Hepatocyte (in vitro differentiated cells): ENCODE measurements around the gene ODC1. TPM values are rescaled to one million over a fixed set of nuclear protein-coding genes. Genes with fewer than 3 reads are reported as not detected.

Experiments used
- DNase-seq: peaks from one replicate; pipeline ENCODE4 v3.0.0-alpha.2; 2016; ENCODE audit warnings: low spot score
- H2AFZ ChIP-seq: fragments of 200-600 bp; sonication (generic); 2 replicates; pipeline ENCODE4 v1.6.0; 2016; ENCODE audit warnings: antibody characterized with exemption, mild to moderate bottlenecking
- H3K27ac ChIP-seq: fragments of 200-600 bp; sonication (generic); 2 replicates; pipeline ENCODE4 v1.5.1; 2016; ENCODE audit warnings: mild to moderate bottlenecking
- H3K27me3 ChIP-seq: fragments of 200-600 bp; sonication (generic); 2 replicates; pipeline ENCODE4 v1.6.1; 2016
- H3K36me3 ChIP-seq: fragments of 200-600 bp; sonication (generic); replicated peaks from 2 replicates; pipeline ENCODE4 v1.5.1; 2016; ENCODE audit warnings: low read depth; ENCODE audit not compliant: insufficient read depth
- H3K4me1 ChIP-seq: fragments of 200-600 bp; sonication (generic); 2 replicates; pipeline ENCODE4 v1.5.1; 2016; ENCODE audit warnings: mild to moderate bottlenecking, moderate library complexity; ENCODE audit not compliant: insufficient read depth
- H3K4me2 ChIP-seq: fragments of 200-600 bp; sonication (generic); 2 replicates; pipeline ENCODE4 v1.6.0; 2016
- H3K4me3 ChIP-seq: fragments of 200-600 bp; sonication (generic); 2 replicates; pipeline ENCODE4 v1.5.1; 2016; ENCODE audit warnings: mild to moderate bottlenecking
- H3K79me2 ChIP-seq: fragments of 200-600 bp; sonication (generic); 2 replicates; pipeline ENCODE4 v1.6.0; 2017; ENCODE audit warnings: mild to moderate bottlenecking
- H3K9me2 ChIP-seq: fragments of 200-600 bp; sonication (generic); replicated peaks from 2 replicates; pipeline ENCODE4 v1.6.0; 2017; ENCODE audit warnings: mild to moderate bottlenecking; ENCODE audit not compliant: insufficient read depth
- H3K9me3 ChIP-seq: fragments of 200-600 bp; sonication (generic); 2 replicates; pipeline ENCODE4 v1.5.1; 2016; ENCODE audit warnings: low read depth, mild to moderate bottlenecking
- H4K20me1 ChIP-seq: fragments of 200-600 bp; sonication (generic); 2 replicates; pipeline ENCODE4 v1.6.0; 2016; ENCODE audit warnings: mild to moderate bottlenecking; ENCODE audit not compliant: insufficient read depth, poor library complexity, severe bottlenecking
- EZH2 ChIP-seq: fragments of 200-600 bp; sonication (generic); IDR thresholded peaks from 2 replicates; pipeline ENCODE4 v1.6.1; 2016; ENCODE audit warnings: antibody characterized with exemption, mild to moderate bottlenecking, borderline replicate concordance
- EZH2phosphoT487 ChIP-seq: fragments of 200-600 bp; sonication (generic); IDR thresholded peaks from one replicate; pipeline ENCODE4 v1.6.1; 2018; ENCODE audit warnings: antibody characterized with exemption, mild to moderate bottlenecking, low read depth, moderate library complexity; ENCODE audit not compliant: unreplicated experiment, severe bottlenecking
- WGBS: methylation state at CpG from one replicate; pipeline ENCODE4 v1.1.6; 2016; ENCODE audit warnings: low lambda C conversion rate; ENCODE audit errors: missing lambda C conversion rate; 5-methylcytosine and 5-hydroxymethylcytosine counted together
- polyA plus RNA-seq: library from polyadenylated mRNA; unstranded; fragments of >200 nt; fragmentation: Nextera tagmentation; extraction: Ambion mirVana; gene quantifications from 2 replicates; pipeline ENCODE4 v1.2.1, GENCODE V29; 2016
- total RNA-seq: library from RNA; depleted of rRNA; stranded (reverse); fragments of >200 nt; gene quantifications from 2 replicates; pipeline ENCODE4 v1.2.3, GENCODE V29; 2014
- TF ChIP-seq, protein P1 (sequence below): fragments of 200-600 bp; sonication (generic); IDR thresholded peaks from 2 replicates; pipeline ENCODE4 v1.5.1; 2016; ENCODE audit warnings: antibody characterized with exemption, mild to moderate bottlenecking; ENCODE audit not compliant: poor library complexity

Gene ODC1
- total and polyA plus RNA-seq, 2 experiments from 2014 or later = 92.8 to 165 TPM

- Histone ChIP-seq H3K27me3 (no peaks in the 10 kb centered on the region), H4K20me1 (no peaks in the 10 kb centered on the region), H3K36me3 (no peaks in the 10 kb centered on the region), H3K27ac (no peak overlapping the region), H3K79me2 (no peaks in the 10 kb centered on the region), H3K4me3 (no peak overlapping the region), H3K9me2 (no peaks in the 10 kb centered on the region), H3K9me3 (no peaks in the 10 kb centered on the region), H3K4me2 (peak overlapping the region; percentile 73), H3K4me1 (peaks cover 4% of the 10 kb centered on the region), H2AFZ (no peak overlapping the region)
- WGBS = 91% methylated on average over 8 of the region's 8 CpGs
- no peak for DNase-seq
- TF ChIP-seq, protein P1, sequence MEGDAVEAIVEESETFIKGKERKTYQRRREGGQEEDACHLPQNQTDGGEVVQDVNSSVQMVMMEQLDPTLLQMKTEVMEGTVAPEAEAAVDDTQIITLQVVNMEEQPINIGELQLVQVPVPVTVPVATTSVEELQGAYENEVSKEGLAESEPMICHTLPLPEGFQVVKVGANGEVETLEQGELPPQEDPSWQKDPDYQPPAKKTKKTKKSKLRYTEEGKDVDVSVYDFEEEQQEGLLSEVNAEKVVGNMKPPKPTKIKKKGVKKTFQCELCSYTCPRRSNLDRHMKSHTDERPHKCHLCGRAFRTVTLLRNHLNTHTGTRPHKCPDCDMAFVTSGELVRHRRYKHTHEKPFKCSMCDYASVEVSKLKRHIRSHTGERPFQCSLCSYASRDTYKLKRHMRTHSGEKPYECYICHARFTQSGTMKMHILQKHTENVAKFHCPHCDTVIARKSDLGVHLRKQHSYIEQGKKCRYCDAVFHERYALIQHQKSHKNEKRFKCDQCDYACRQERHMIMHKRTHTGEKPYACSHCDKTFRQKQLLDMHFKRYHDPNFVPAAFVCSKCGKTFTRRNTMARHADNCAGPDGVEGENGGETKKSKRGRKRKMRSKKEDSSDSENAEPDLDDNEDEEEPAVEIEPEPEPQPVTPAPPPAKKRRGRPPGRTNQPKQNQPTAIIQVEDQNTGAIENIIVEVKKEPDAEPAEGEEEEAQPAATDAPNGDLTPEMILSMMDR = no peak
- no peak for TF ChIP-seq EZH2phosphoT487
- TF ChIP-seq EZH2 = no peak
Measured at GRCh38 chr2:10430886-10431622, 17.1 kb downstream of the ODC1 start.

GRCh38 chr2:10428924-10429323, 19.2 kb downstream of the ODC1 start:
- no peak overlapping the region for H3K4me2 ChIP-seq
- DNase-seq = no peak
- no peak for TF ChIP-seq EZH2phosphoT487
- TF ChIP-seq, protein P1 = no peak
- TF ChIP-seq EZH2 = no peak
- no peaks in the 10 kb centered on the region for H3K36me3 ChIP-seq
- WGBS = 85% methylated on average over 3 of the region's 3 CpGs
- no peaks in the 10 kb centered on the region for H3K79me2 ChIP-seq
- H3K9me3 ChIP-seq = no peaks in the 10 kb centered on the region
- no peaks in the 10 kb centered on the region for H4K20me1 ChIP-seq
- no peak overlapping the region for H3K4me3 ChIP-seq
- no peak overlapping the region for H2AFZ ChIP-seq
- no peaks in the 10 kb centered on the region for H3K9me2 ChIP-seq
- no peaks in the 10 kb centered on the region for H3K27me3 ChIP-seq
- no peaks in the 10 kb centered on the region for H3K4me1 ChIP-seq
- H3K27ac ChIP-seq = no peak overlapping the region

DNA sequence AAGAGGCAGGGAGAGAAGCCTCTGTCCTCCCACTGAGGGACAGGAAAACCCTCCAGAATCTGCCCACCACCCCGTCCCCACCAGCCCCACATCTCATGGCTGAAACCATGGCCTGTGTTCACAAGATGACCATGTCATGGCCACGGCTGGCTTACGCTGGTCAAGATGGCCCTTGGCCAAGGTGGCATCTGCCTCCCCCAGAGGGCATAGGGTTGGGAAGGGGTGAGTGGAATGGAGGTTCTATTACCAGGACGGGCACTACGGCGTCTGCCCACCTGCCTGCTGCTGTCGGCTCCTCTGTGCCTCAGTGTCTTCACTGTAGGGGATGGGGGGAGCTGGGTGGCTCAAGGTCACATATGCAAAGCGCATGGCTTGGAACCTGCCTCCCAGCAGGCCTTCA, 19.8 kb downstream of the ODC1 start:
- H3K4me2 ChIP-seq = no peak overlapping the region
- TF ChIP-seq, protein P1 = no peak
- TF ChIP-seq EZH2 (no peak), EZH2phosphoT487 (no peak)
- H3K27me3 ChIP-seq = no peaks in the 10 kb centered on the region
- no peaks in the 10 kb centered on the region for H3K9me3 ChIP-seq
- DNase-seq = no peak
- WGBS = 95% methylated on average over 8 of the region's 8 CpGs
- H3K36me3 ChIP-seq = no peaks in the 10 kb centered on the region
- H4K20me1 ChIP-seq = no peaks in the 10 kb centered on the region
- H3K79me2 ChIP-seq = no peaks in the 10 kb centered on the region
- no peak overlapping the region for H2AFZ ChIP-seq
- H3K4me3 ChIP-seq = no peak overlapping the region
- H3K4me1 ChIP-seq = no peaks in the 10 kb centered on the region
- H3K27ac ChIP-seq = no peak overlapping the region
- H3K9me2 ChIP-seq = no peaks in the 10 kb centered on the region
